Measurements from ENCODE around the gene CHSY3.

CHSY3 gene

GRCh38 chr5:130068988-130069387, 164.7 kb downstream of the CHSY3 start:
- H3K4me3 ChIP-seq (ENCODE audit: low read depth, low read length), result no peak overlapping the region
- TF ChIP-seq, protein P1, sequence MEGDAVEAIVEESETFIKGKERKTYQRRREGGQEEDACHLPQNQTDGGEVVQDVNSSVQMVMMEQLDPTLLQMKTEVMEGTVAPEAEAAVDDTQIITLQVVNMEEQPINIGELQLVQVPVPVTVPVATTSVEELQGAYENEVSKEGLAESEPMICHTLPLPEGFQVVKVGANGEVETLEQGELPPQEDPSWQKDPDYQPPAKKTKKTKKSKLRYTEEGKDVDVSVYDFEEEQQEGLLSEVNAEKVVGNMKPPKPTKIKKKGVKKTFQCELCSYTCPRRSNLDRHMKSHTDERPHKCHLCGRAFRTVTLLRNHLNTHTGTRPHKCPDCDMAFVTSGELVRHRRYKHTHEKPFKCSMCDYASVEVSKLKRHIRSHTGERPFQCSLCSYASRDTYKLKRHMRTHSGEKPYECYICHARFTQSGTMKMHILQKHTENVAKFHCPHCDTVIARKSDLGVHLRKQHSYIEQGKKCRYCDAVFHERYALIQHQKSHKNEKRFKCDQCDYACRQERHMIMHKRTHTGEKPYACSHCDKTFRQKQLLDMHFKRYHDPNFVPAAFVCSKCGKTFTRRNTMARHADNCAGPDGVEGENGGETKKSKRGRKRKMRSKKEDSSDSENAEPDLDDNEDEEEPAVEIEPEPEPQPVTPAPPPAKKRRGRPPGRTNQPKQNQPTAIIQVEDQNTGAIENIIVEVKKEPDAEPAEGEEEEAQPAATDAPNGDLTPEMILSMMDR (IDR thresholded peaks at IDR 0.05; ENCODE audit: low read depth, low read length), result no peak
- no peak for TF ChIP-seq MYC (IDR thresholded peaks at IDR 0.05; ENCODE audit: low read depth, low read length)
- no peak for TF ChIP-seq POLR2A (IDR thresholded peaks at IDR 0.05; ENCODE audit: extremely low read depth, insufficient read length)
- TF ChIP-seq, protein P2, sequence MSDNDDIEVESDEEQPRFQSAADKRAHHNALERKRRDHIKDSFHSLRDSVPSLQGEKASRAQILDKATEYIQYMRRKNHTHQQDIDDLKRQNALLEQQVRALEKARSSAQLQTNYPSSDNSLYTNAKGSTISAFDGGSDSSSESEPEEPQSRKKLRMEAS (IDR thresholded peaks at IDR 0.05; ENCODE audit: low read depth, low read length), result no peak
- no peak for DNase-seq (ENCODE audit: low read depth)

DNA sequence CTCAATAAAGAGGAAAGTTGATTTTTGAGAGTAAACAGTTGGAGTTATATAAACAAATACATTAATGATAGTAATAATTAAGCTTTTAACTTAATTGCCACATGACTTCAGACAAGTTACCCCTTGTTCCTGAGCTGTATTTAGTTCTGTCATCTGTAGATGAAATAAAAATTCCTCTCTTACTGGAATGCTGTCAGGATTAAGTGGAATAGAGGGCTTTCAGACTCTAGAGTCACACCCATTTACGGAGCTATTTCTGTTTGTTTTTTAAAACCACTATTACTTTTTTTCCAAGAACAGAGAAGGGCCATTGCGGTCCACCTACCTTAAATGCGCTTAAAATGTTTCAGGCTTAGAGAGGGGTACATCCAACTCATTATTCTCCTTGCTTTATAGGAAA, 170.6 kb downstream of the CHSY3 start:
- H3K4me3 ChIP-seq (ENCODE audit: low read depth, low read length), result no peak overlapping the region
- DNase-seq (ENCODE audit: low read depth), result no peak
- TF ChIP-seq MYC (IDR thresholded peaks at IDR 0.05; ENCODE audit: low read depth, low read length) (no peak), POLR2A (IDR thresholded peaks at IDR 0.05; ENCODE audit: extremely low read depth, insufficient read length) (no peak)
- TF ChIP-seq, protein P1 (IDR thresholded peaks at IDR 0.05; ENCODE audit: low read depth, low read length), result no peak
- TF ChIP-seq, protein P2 (IDR thresholded peaks at IDR 0.05; ENCODE audit: low read depth, low read length), result no peak

GRCh38 chr5:130077007-130077406, 172.7 kb downstream of the CHSY3 start:
- TF ChIP-seq, protein P2 (IDR thresholded peaks at IDR 0.05; ENCODE audit: low read depth, low read length), result no peak
- TF ChIP-seq, protein P1 (IDR thresholded peaks at IDR 0.05; ENCODE audit: low read depth, low read length), result no peak
- no peak for TF ChIP-seq POLR2A (IDR thresholded peaks at IDR 0.05; ENCODE audit: extremely low read depth, insufficient read length)
- TF ChIP-seq MYC (IDR thresholded peaks at IDR 0.05; ENCODE audit: low read depth, low read length), result no peak
- no peak for DNase-seq (ENCODE audit: low read depth)
- no peak overlapping the region for H3K4me3 ChIP-seq (ENCODE audit: low read depth, low read length)

GRCh38 chr5:130078661-130079060, 174.4 kb downstream of the CHSY3 start:
- TF ChIP-seq, protein P2 (IDR thresholded peaks at IDR 0.05; ENCODE audit: low read depth, low read length), result no peak
- TF ChIP-seq MYC (IDR thresholded peaks at IDR 0.05; ENCODE audit: low read depth, low read length) (no peak), POLR2A (IDR thresholded peaks at IDR 0.05; ENCODE audit: extremely low read depth, insufficient read length) (no peak)
- TF ChIP-seq, protein P1 (IDR thresholded peaks at IDR 0.05; ENCODE audit: low read depth, low read length), result no peak
- no peak overlapping the region for H3K4me3 ChIP-seq (ENCODE audit: low read depth, low read length)
- DNase-seq (ENCODE audit: low read depth), result no peak

DNA sequence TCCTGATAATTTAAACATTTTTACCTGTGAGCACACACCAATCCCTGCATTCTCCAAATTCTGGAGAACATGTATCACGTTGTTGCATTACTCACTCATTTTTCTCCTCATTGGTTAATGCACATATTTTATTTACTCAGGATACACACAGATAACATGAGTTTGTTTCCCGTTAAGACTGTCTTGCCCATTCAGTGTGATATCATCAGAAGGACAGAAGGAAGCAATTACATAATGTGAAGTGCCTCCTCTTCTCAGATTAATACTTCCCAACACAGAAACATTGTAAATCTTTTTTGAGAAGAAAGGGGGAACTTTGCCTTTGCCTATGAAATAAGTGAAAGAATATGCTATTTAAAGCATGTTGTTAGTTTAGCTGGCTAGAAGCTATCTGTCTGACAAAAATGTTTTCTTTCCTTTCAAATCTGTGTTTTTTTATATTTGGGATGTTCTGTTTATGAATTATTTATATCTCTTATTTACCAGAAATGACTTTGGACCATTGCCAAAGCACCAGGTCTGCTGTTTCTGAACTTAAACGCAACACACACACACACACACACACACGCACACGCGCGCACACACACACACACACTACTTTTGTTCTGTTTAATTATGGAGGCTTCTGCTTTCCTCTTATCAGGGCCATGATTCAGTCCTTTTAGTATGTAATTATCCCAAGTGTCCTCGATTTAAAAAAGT, 186.5 kb downstream of the CHSY3 start:
- TF ChIP-seq, protein P2 (IDR thresholded peaks at IDR 0.05; ENCODE audit: low read depth, low read length), result no peak
- TF ChIP-seq MYC (IDR thresholded peaks at IDR 0.05; ENCODE audit: low read depth, low read length), result no peak
- TF ChIP-seq, protein P1 (IDR thresholded peaks at IDR 0.05; ENCODE audit: low read depth, low read length), result no peak
- no peak for TF ChIP-seq POLR2A (IDR thresholded peaks at IDR 0.05; ENCODE audit: extremely low read depth, insufficient read length)
- DNase-seq (ENCODE audit: low read depth), result no peak

More for the DNA sequence above, 186.5 kb downstream of the CHSY3 start:
- no peak overlapping the region for H3K4me3 ChIP-seq (ENCODE audit: low read depth, low read length)

All from NB4 (cell line).